Glomerular endothelial cell (primary cell): ENCODE data around the gene FBXO42. TPM values are rescaled to one million over a fixed set of nuclear protein-coding genes. Genes with fewer than 3 reads are reported as not detected.
A peak's percentile ranks its signal among the peaks of the same experiment; 100 is the strongest.
"Not testable (repeated sequence)": the region's sequence is repeated elsewhere in the genome, so short reads cannot be mapped to it uniquely, and the experiment has no call there.

Experiments
- DNase-seq: peaks from one replicate; pipeline ENCODE4 v3.0.0-alpha.2; 2011; ENCODE audit warnings: low read depth, low spot score; ENCODE audit errors: extremely low read depth
- total RNA-seq: library from RNA; depleted of rRNA; stranded (reverse); fragments of >200 nt; gene quantifications from 2 replicates; pipeline ENCODE4 v1.2.3, GENCODE V29; 2015

Gene FBXO42
- total RNA-seq, 1 donor from 2014 or later, result 20.9 TPM

DNA sequence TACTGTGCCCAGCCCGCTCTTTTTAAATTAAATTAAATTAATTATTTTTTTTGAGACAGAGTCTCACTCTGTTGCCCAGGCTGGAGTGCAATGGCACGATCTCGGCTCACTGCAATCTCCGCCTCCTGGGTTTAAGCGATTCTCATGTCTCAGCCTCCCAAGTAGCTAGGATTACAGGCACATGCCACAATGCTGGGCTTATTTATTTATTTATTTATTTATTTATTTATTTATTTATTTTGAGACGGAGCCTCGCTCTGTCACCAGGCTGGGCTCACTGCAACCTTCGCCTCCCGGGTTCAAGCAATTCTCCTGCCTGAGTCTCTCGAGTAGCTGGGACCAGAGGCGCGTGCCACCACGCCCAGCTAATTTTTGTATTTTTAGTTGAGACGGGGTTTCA lies 129.6 kb downstream of the FBXO42 start:
- DNase-seq, result not testable (repeated sequence)

DNA sequence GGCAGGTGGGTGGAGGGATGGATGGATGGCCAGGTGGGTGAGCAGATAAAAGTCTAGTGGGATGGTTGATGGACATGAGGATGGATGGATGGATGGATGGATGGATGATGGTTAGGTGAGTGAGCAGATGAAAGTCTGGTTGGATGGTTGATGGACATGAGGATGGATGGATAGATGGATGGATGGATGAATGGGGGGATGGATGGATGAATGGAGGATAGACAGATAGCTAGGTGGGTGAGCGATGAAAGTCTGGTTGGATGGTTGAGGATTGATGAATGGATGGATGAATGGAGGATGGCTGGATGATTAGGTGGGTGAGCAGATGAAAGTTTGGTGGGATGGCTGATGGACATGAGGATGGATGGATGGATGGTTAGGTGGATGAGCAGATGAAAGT lies 130.8 kb downstream of the FBXO42 start:
- DNase-seq, result no peak

DNA sequence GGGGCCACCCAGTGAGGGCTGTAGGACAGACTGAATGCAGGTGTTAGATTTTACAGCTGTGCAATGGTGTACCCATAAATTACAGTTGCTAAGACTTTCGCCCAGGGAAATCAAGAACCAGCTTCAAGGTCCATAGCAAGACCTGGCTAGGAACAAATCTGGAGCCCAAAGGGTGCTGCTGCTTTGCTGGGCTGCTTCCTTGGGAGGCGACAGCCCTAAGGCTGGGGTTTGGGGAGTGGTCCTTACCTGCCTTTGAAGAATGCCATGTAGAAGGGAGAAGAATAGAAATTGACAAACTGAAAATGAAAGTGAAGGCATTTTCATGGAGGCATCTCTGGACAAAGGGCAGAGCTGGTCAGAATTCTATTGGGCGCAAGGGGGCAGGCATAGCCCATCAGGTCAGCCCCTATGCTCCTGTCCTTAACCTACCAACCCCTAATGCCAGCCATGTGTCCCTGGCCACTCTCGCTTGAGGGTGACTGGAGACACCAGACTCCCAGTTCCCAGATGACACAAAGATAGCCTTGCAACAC lies 132.2 kb downstream of the FBXO42 start:
- no peak for DNase-seq

DNA sequence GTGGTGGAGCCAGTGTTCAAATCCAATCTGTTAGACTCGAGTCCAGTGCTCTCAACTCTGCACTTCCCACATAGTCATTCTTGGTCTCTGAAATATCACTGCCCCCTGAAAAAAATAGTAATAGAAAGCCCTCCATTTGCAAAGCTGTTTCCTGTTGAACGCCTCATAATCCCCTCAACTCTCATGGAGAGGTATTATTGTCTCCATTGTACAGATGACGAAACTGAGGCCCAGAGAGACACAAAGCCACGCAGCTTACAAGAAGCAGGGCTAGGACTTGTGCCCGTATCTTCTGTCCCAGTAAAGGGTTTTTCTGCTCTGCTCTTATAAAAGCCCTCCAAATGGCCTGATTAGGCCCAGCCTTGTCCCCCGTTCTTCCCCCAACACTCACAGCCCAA lies 133.6 kb downstream of the FBXO42 start:
- DNase-seq, result no peak

DNA sequence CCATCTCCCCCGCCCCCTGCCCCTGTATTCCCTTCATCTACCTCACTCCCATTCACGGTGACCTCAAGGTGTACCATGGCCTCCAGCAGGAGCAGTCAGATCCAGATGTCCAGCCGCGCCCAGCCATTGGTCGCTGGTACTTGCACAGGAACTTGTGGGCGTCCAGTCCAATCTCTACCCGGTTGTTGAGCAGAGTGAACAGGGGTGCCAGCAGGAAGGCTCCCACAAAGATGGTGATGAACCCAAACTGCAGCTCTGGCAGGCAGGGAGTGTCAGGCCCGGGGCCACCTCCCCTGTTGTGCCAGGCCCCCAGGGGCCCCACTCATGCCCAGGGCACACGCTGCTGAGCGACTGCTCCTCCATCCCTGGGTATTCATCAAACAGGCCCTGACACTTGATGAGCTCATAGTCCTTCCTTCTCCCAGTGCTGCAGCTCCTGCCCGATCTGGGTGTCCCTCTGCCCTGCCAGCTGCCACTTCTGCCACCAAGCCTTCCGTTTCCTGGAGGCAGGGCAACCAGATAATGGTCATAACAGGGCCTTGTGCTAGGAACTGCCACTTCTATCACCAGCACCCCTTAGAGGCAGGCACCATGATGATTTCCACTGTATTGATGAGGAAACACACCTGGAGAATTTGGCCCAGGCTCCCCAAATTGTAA lies 134.1 kb downstream of the FBXO42 start:
- no peak for DNase-seq

DNA sequence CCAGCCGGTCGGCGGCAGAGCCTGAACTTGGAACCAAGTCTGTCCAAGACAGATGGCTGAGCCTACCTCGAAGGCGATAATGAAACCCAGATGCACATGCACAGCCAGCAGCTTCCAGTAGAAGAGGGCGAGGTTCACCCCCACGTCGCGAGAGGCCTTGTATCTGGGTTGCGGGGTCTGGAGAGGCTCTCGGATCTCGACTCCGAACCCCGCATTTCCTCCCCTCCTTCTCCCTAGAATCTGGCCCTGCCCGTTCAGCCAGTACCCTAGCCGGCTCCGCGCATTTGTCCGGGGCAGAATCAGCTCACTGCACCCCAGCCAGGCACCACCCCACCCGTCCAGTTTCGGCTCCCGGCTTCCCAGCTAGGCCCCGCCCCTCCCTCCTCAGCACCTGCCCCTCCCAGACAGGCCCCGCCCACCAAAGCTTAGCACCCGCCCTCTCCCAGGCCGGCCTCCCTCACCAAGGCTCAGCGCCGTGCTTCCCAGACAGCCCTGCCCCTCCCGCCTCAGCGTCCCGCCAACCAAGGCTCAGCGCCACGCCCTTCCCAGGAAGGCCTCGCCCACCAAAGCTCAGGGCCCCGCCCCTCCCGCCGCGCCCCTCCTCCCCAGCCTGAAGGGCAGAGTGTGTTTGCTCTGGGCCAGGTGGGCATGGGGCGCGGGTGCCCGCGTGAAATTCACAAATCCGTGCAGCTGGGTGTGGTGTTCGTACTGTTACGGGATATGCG lies 135.1 kb downstream of the FBXO42 start:
- DNase-seq, result peak; percentile 63

DNA sequence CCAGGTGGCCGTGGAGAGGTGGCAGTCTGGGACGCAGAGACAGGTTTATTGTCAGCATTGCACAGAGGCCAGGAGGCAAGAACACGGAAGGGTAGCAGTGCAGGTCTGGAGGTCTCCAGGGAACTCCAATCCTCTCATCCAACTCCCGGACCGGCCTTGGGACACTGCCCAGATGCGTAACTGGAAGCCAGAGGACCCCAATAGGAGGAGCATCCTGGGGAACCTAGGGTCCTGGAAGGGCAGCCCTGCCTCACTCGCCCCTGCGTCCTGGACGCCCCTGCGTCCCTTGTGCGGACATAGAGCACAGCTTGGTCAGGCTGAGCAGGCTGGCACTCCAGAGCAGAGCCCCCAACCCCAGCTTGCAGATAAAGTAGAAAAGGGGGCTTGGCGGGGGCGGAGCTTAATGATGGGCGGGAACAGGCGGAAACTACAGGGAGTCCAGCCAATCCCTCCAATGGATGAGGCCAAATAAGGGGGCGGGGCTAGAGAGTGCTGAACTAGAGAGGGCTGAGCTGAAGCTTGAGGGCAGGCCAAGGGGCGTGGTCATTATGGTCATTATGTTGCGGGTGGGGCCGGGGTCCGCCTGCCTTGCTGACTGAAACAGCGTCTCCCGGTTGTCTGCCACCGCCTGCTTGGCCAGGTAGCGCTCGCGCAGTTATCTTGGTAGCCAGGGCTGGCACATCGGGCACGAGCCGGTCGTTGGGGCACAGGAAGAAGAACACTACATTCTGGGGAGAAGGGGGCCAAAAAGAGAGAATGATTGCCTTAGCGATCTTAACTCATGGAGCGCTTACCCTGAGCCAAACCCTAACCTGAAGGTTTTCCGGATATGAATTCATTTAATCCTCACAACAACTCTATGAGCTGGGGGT lies 136.2 kb downstream of the FBXO42 start:
- DNase-seq, result peak; percentile 67

DNA sequence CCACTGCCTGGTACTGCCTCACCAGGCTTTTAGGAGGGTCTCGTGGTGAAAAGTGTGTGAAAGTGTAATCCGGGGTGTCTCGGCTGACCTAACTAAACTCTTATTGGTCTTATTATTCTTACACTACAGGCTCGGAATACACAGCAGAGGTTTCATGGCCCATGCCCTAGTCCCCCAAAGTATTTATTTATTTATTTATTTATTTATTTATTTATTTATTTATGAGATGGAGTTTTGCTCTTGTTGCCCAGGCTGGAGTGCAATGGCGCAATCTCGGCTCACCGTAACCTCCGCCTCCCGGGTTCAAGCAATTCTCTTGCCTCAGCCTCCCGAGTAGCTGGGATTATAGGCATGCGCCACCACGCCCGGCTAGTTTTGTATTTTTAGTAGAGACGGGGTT lies 137.0 kb downstream of the FBXO42 start:
- DNase-seq, result not testable (repeated sequence)

DNA sequence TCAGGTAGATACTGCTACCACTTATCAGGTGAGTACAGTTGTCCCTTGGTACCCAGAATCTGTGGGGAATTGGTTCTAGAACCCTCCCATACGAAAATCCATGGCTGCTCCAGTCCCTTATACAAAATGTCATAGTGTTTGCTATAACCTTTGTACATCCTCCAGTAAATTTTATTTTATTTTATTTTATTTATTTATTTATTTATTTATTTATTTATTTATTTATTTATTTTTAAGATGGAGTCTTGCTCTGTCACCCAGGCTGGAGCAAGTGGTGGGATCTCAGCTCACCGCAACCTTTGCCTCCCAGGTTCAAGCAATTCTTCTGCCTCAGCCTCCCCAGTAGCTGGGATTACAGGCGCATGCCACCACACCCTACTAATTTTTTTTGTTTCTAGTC lies 138.7 kb downstream of the FBXO42 start:
- DNase-seq, result not testable (repeated sequence)

DNA sequence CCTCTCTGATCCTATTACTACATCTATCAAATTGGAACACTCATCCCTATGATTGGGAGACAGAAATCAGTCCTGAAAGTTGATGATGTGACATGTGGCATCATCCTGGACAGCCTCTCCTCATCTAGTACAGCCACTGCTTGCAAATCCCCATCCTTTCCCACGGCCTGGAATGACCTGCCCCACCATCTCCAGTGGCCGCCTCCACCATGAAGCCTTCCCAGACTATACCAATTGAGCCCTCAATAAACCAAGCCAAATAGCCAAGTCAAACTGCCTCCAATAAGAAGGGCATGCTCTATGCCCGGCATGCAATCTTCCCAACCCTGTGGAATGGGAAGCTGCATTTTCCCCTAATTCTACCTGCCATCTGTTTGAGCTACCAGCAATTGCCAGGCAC lies 139.3 kb downstream of the FBXO42 start:
- DNase-seq, result no peak

DNA sequence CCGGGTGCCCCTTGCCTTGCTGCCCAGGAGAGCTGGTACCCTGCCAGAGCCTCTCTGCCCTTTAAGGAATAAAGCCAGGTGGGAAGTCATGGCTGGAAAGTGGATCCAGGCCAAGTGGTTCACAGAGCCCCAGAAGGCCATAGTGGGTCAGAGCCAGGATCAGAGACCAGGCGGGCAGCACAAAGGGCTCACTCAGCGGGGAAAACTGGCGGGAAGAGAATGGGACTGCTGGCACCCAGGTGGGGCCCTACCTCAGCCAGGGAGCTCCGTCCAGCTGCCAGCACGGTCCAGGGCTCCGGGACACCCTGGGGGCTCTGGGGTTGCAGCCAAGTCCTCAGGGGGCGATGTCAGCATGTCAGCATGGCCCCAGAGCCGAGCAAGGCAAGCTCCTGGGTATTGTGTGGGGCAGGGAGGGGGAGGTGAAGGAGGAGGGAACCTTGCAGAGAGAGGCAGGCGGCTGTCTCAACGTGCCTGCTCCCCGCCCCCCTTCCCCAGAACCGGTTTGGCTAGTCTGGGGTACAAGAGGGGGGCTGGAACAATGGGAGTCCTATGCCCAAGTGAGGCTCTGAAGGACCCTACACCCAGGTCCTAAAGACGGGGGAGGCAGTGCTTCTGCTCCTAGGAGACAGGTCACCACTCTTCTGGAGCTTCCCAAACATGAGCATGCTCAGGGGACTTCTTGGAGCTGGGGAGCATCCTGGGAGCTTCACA lies 139.9 kb downstream of the FBXO42 start, which contains the start of gene ARHGEF19:
ARHGEF19 (minus strand) TSS at position 402 of the 711 bp plus-strand sequence. CDS start 3,598 bp downstream, outside the sequence.
- no peak for DNase-seq

DNA sequence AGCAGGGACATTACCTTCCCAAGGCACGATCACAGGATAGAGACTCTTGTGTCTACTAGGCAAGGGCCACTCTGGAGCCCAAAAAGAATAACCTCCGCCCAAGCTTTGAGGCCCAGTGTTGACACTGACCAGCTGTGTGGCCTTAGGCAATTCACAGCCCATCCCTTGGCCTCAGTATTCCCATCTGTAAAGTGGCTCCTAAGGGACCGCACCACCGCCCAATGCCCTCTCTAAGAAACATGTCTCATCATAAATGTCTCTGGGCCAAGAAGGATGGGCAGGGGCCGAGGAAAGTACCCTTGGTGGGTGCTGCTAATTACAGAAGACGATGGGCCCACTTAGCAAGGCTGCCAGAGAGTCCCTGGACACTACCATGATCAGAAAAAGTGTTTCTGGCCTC lies 140.5 kb downstream of the FBXO42 start:
- DNase-seq, result no peak

DNA sequence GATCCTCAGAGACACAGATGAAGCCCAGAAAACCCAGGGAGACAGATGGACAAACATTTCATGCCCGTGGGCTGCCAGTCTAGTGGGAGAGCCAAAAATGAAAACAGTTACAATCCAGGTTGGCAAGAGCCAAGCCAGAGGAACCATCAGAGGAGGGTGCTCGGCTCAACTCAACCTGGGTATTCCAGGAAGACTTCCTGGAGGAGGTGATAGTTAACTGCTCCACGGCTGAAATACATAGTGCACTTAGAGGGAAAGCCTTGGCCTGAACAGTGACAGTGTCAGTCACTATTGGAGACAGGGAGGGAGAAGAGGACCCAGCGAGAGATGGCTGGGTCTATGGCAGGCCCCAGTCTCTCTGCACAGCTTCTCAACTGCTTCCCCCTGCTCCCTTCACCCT lies 141.7 kb downstream of the FBXO42 start:
- DNase-seq, result no peak

DNA sequence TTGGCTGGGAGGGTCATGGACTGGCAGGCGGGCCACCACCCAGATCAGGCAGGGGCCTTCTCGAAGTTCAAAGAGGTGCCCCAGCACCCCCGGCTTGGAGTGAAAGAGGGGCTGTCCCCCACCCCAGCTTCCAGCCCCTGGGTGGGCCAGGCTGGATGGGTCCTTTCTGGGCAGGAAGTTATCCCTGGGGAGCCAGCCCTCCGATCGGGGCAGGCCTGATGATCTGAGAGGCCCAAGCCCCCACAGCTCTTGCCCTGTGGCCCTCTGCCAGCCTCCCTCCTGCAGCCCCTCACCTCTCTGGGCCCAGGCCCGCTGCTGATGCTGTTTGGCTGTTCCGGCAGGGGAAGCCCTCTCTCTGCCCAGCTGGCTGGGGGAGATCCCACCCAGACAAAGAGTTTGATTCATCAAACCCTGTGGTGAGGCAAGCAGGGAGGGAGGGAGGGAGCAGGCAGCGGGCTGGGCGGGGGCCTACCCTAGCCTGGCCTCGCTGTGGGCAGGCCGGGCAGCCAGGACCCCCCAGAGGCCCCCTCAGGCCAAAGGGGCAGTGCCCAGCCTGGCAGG lies 142.4 kb downstream of the FBXO42 start:
- DNase-seq, result no peak

DNA sequence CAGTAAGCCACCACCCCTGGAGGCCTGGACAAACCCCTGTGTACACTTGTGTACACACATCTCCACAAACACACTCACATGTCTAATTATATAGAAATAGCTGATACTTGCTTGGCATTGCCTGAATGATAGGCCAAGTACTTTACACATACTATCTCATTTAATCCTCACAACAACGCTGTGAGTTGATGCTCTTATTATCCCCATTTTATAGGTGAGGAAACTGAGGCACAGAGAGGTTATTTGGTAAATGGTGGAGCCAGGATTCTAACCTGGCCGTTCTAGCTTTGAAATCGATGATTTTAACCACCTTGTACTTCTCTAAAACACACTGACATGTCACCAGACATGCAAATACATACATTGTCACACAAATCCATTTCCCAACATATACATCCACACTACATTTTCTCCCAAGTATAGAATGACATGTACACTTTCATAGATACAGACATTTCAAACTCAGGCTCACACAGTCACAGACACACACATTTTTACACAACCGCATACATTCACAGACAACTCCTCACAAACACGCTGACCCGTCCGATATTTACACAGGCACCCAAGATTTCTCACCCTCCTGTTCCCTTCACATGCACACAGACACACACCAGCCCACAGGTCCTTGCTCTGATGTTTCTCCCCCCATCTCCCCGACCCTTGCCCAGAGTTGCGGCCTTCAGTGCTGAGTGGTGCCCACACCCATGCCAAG lies 143.0 kb downstream of the FBXO42 start:
- DNase-seq, result no peak

DNA sequence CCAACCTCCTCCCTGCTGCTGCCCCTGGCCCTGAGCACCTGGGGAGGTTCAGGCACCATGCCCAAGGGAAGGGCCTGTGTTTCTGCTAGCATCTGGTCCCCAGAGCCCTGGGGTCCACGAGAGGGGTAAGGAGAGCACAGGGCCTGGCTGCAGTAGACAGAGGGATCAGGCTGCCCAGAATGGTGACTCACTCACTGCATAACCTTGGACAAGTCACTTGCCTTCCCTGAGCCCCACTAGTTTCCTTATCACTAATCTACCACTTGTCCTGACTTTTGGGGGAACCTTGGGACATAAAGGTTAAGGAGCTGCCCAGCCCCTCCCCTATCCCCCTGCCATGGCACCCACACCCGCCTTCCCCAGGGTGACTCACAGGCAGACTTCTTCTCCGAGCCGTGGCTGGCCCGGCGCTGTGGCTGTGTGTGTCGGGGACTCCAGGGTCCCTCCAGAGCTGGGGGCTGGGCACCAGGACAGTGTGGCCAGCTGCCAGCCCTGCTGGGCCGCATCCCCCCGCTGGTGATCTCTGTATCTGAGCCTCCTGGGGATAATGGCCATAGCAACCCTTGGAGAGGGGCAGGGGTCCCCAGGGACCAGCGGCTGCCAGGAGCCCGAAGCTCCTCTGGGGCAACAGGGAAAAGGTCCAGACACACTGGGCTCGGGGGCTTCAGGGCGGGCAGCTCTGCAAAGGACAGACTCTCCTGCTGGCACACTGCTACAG lies 143.9 kb downstream of the FBXO42 start:
- no peak for DNase-seq

DNA sequence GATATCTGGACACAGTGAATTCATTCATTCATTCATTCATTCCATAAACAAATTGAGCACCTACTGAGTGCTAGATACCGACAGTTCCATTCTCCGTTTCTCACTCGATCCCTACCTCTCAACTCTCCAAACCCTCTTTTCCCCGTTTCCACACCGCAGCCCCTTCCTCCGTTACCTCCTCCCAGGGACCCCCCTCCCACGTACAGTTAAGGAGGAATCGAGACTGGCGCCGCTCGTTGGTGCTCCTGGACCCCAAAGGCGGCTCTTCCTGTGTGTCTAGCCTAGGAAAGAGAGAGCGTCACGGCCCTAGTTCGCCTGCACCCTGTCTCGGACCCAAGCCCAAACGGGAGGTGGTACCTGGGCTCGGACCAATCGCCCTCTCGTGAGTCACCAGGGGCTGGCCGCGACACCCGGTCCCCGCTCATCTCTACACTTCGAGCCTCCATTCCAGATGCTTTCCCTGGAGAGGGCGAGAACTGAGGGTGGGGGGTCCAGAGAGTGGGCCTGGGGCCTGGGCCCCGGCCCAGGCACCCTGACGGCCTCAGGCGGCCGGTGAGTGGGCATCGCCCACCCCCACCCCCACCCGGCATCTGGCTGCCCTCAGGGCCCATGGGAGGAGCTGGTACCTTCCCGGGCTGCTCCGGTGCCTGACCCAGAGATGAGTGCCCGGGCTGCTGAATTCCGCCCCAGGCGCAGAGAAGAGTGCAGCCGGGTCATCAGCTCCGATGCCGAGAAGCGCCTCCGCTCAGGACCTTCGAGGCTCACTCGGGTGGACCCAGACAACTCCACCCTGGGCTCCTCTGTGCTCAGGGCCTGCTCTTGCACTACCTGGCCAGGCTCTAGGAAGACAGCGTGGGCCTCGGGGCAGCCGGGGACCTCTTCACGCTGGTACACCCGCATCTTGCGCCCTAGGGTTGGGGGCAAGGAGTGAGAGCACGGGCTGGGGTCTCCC lies 144.7 kb downstream of the FBXO42 start:
- no peak for DNase-seq
